ENCODE results near the gene FHIT.

- TF ChIP-seq POLR2A (IDR thresholded peaks at IDR 0.05) (no peak), CTCF (IDR thresholded peaks at IDR 0.05) (no peak)
Observed at GRCh38 chr3:60650171-60650570, 601.1 kb downstream of the FHIT start.
